Measurements from ENCODE around the gene SETBP1. TPM values are rescaled to one million over a fixed set of nuclear protein-coding genes. Genes with fewer than 3 reads are reported as not detected.

Gene SETBP1
- total RNA-seq, 1 experiment from 2014 or later, result 0.05 TPM

- TF ChIP-seq POLR2AphosphoS5 (IDR thresholded peaks at IDR 0.05; ENCODE audit: low read depth, low read length) (no peak), EGR1 (IDR thresholded peaks at IDR 0.05; ENCODE audit: low read depth) (no peak), EZH2 (IDR thresholded peaks at IDR 0.05) (no peak), POLR2A (IDR thresholded peaks at IDR 0.05; ENCODE audit: borderline replicate concordance, extremely low read depth, insufficient read depth, insufficient read length) (no peak), SRF (IDR thresholded peaks at IDR 0.05; ENCODE audit: low read depth) (no peak), EZH2phosphoT487 (IDR thresholded peaks at IDR 0.05; ENCODE audit: borderline replicate concordance) (no peak), SP1 (IDR thresholded peaks at IDR 0.05; ENCODE audit: low read depth) (no peak), TCF7L2 (IDR thresholded peaks at IDR 0.05; ENCODE audit: borderline replicate concordance, extremely low read depth, insufficient read depth, insufficient read length) (no peak), REST (IDR thresholded peaks at IDR 0.05; ENCODE audit: low read depth) (no peak)
- TF ChIP-seq, protein P1, sequence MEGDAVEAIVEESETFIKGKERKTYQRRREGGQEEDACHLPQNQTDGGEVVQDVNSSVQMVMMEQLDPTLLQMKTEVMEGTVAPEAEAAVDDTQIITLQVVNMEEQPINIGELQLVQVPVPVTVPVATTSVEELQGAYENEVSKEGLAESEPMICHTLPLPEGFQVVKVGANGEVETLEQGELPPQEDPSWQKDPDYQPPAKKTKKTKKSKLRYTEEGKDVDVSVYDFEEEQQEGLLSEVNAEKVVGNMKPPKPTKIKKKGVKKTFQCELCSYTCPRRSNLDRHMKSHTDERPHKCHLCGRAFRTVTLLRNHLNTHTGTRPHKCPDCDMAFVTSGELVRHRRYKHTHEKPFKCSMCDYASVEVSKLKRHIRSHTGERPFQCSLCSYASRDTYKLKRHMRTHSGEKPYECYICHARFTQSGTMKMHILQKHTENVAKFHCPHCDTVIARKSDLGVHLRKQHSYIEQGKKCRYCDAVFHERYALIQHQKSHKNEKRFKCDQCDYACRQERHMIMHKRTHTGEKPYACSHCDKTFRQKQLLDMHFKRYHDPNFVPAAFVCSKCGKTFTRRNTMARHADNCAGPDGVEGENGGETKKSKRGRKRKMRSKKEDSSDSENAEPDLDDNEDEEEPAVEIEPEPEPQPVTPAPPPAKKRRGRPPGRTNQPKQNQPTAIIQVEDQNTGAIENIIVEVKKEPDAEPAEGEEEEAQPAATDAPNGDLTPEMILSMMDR (IDR thresholded peaks at IDR 0.05 in 2 of 3, conservative IDR thresholded peaks at IDR 0.05 in 1 of 3; ENCODE audit: borderline replicate concordance in 1 of 3, insufficient read depth in 1 of 3, low read depth in 2 of 3, low read length in 2 of 3), result no peak
- Histone ChIP-seq H3K9me3 (ENCODE audit: control insufficient read depth in 1 of 2, insufficient read depth in 1 of 2, low read depth in 1 of 2, low read length in 2 of 2) (peaks cover 14 to 22% of the 10 kb centered on the region in 2 experiments; a peak in 2 of 4 replicates), H3K9ac (ENCODE audit: low read length) (no peak overlapping the region), H3K27me3 (ENCODE audit: insufficient read depth, low read length) (no peaks in the 10 kb centered on the region), H4K20me1 (ENCODE audit: insufficient read depth) (no peaks in the 10 kb centered on the region), H3K4me3 (replicated peaks in 1 of 2; ENCODE audit: low read depth in 1 of 2, low read length in 2 of 2) (no peak overlapping the region), H3K36me3 (ENCODE audit: control insufficient read depth in 1 of 2, insufficient read depth in 2 of 2, low read length in 2 of 2) (no peaks in the 10 kb centered on the region), H2AFZ (ENCODE audit: low read depth, low read length, poor library complexity, severe bottlenecking) (no peak overlapping the region), H3K9me2 (ENCODE audit: insufficient read depth) (no peaks in the 10 kb centered on the region), H3K4me2 (ENCODE audit: low read length) (no peak overlapping the region), H3K79me2 (ENCODE audit: insufficient read depth, low read length) (no peaks in the 10 kb centered on the region), H3K4me1 (ENCODE audit: control insufficient read depth in 1 of 2, insufficient read depth in 2 of 2, low read length in 2 of 2) (no peaks in the 10 kb centered on the region), H3K27ac (ENCODE audit: low read depth, low read length) (no peak overlapping the region)
- RAD21 ChIA-PET (ENCODE audit: low non-redundant PET in 1 of 2, low total read pairs in 2 of 2, uncharacterized antibody in 2 of 2, unreplicated experiment in 2 of 2), result no interaction called here
- no TSS peak for BruUV-seq (replicated peaks)
- POLR2A ChIA-PET, result no interaction called here
- ATAC-seq (no peak), DNase-seq (ENCODE audit: low read depth, low spot score) (no peak)
- intact Hi-C loops (cut with micrococcal nuclease), result no loop called here
- CTCF ChIA-PET, result no interaction called here
These were observed 53.2 kb downstream of the SETBP1 start for GRCh38 chr18:44733754-44734465.
